Loucy (cell line): ENCODE data around the gene INPP5D.

Source experiments
- H2AFZ ChIP-seq: fragments of 200-600 bp; sonication (generic); 2 replicates; pipeline ENCODE4 v1.6.0; 2016; ENCODE audit warnings: antibody characterized with exemption, mild to moderate bottlenecking, low read length, moderate library complexity
- H3F3A ChIP-seq: fragments of 200-600 bp; 2 replicates; pipeline ENCODE4 v1.6.0; 2016; ENCODE audit warnings: antibody characterized with exemption, low read depth, mild to moderate bottlenecking
- H3K27me3 ChIP-seq: fragments of 200-600 bp; sonication (generic); 2 replicates; pipeline ENCODE4 v1.6.1; 2014; ENCODE audit warnings: low read length, mild to moderate bottlenecking; ENCODE audit not compliant: insufficient read depth, poor library complexity, severe bottlenecking
- H3K36me3 ChIP-seq: fragments of 200-600 bp; sonication (generic); 2 replicates; pipeline ENCODE4 v1.6.1; 2016; ENCODE audit warnings: low read length; ENCODE audit not compliant: insufficient read depth
- H3K4me1 ChIP-seq: fragments of 200-600 bp; sonication (generic); 2 replicates; pipeline ENCODE4 v1.5.1; 2014; ENCODE audit warnings: low read length, mild to moderate bottlenecking; ENCODE audit not compliant: insufficient read depth, poor library complexity, severe bottlenecking
- H3K4me2 ChIP-seq: fragments of 200-600 bp; sonication (generic); 2 replicates; pipeline ENCODE4 v1.6.0; 2014; ENCODE audit warnings: antibody characterized with exemption, low read length, low read depth, mild to moderate bottlenecking; ENCODE audit not compliant: poor library complexity, severe bottlenecking
- H3K4me3 ChIP-seq: fragments of 200-600 bp; sonication (generic); 2 replicates; pipeline ENCODE4 v1.5.1; 2014; ENCODE audit warnings: low read length, mild to moderate bottlenecking, mixed read lengths; ENCODE audit not compliant: poor library complexity, severe bottlenecking
- H3K79me2 ChIP-seq: fragments of 200-600 bp; sonication (generic); 2 replicates; pipeline ENCODE4 v1.6.1; 2014; ENCODE audit warnings: low read length; ENCODE audit not compliant: insufficient read depth
- H3K9ac ChIP-seq: fragments of 200-600 bp; sonication (generic); 2 replicates; pipeline ENCODE4 v1.6.0; 2014; ENCODE audit warnings: mild to moderate bottlenecking, low read depth, low read length, moderate library complexity; ENCODE audit not compliant: poor library complexity, severe bottlenecking
- H3K9me2 ChIP-seq: fragments of 200-600 bp; sonication (generic); replicated peaks from 2 replicates; pipeline ENCODE4 v1.6.1; 2016; ENCODE audit warnings: low read depth, low read length, mixed read lengths
- H3K9me3 ChIP-seq: fragments of 200-600 bp; sonication (generic); 2 replicates; pipeline ENCODE4 v1.6.1; 2014; ENCODE audit warnings: mild to moderate bottlenecking, antibody characterized with exemption, low read length, low read depth; ENCODE audit not compliant: insufficient read depth
- H4K20me1 ChIP-seq: fragments of 200-600 bp; sonication (generic); 2 replicates; pipeline ENCODE4 v1.6.0; 2014; ENCODE audit warnings: antibody characterized with exemption, low read length, mild to moderate bottlenecking; ENCODE audit not compliant: insufficient read depth, poor library complexity, severe bottlenecking
- CTCF ChIP-seq: fragments of 200-600 bp; sonication (generic); conservative IDR thresholded peaks from 2 replicates; pipeline ENCODE4 v1.5.1; 2014; ENCODE audit warnings: mild to moderate bottlenecking, antibody characterized with exemption, low read length
- EZH2phosphoT487 ChIP-seq: fragments of 200-600 bp; IDR thresholded peaks from 2 replicates; pipeline ENCODE4 v1.6.1; 2018; ENCODE audit warnings: antibody characterized with exemption, mild to moderate bottlenecking, moderate library complexity, borderline replicate concordance

Gene INPP5D

DNA sequence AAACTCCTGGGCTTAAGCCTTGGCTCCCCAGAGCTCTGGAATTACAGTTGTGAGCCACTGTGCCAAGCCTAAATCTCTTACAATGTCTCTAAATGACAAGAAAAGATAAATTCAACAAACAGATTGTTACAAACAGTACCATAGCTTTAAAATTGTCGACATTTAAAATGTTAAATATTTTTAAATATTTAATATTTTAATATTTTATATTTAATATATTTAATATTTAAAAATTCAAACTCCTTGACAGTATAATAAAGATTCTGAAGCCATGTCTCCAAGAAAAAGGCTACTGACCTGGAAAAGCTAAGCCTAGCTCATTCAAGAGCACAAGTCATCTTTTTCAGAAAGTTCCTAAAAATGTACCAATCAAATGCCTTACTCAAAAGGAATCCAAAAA, 75.3 kb downstream of the INPP5D start:
- Histone ChIP-seq H3K79me2 (no peaks in the 10 kb centered on the region), H3K36me3 (peaks cover 78% of the 10 kb centered on the region)
- no peak for TF ChIP-seq EZH2phosphoT487
- no peak for TF ChIP-seq CTCF

GRCh38 chr2:233137040-233137439, 76.9 kb downstream of the INPP5D start:
- H3K4me1 ChIP-seq: no peaks in the 10 kb centered on the region
- no peaks in the 10 kb centered on the region for H3K9me2 ChIP-seq
- no peak overlapping the region for H3K9ac ChIP-seq
- H3K36me3 ChIP-seq: peaks cover 75% of the 10 kb centered on the region
- H3F3A ChIP-seq: no peaks in the 10 kb centered on the region
- H3K79me2 ChIP-seq: no peaks in the 10 kb centered on the region
- H3K9me3 ChIP-seq: no peaks in the 10 kb centered on the region
- H3K27me3 ChIP-seq: no peaks in the 10 kb centered on the region
- no peak overlapping the region for H2AFZ ChIP-seq
- no peaks in the 10 kb centered on the region for H4K20me1 ChIP-seq
- no peak overlapping the region for H3K4me2 ChIP-seq
- H3K4me3 ChIP-seq: no peak overlapping the region
- TF ChIP-seq CTCF (no peak), EZH2phosphoT487 (no peak)

More for the DNA sequence above, 75.3 kb downstream of the INPP5D start:
- no peaks in the 10 kb centered on the region for H4K20me1 ChIP-seq
- H3K4me1 ChIP-seq: no peaks in the 10 kb centered on the region
- no peak overlapping the region for H3K9ac ChIP-seq
- no peaks in the 10 kb centered on the region for H3F3A ChIP-seq
- no peaks in the 10 kb centered on the region for H3K9me2 ChIP-seq
- H3K9me3 ChIP-seq: no peaks in the 10 kb centered on the region
- H3K27me3 ChIP-seq: no peaks in the 10 kb centered on the region
- no peak overlapping the region for H2AFZ ChIP-seq
- no peak overlapping the region for H3K4me2 ChIP-seq
- H3K4me3 ChIP-seq: no peak overlapping the region

GRCh38 chr2:233140077-233140585, 80.0 kb downstream of the INPP5D start:
- H3K9me2 ChIP-seq: no peaks in the 10 kb centered on the region
- H3K9ac ChIP-seq: no peak overlapping the region
- no peak overlapping the region for H2AFZ ChIP-seq
- no peaks in the 10 kb centered on the region for H4K20me1 ChIP-seq
- H3K36me3 ChIP-seq: peaks cover 74% of the 10 kb centered on the region
- no peaks in the 10 kb centered on the region for H3K27me3 ChIP-seq
- no peak for TF ChIP-seq CTCF
- no peak for TF ChIP-seq EZH2phosphoT487
- H3F3A ChIP-seq: no peaks in the 10 kb centered on the region
- no peaks in the 10 kb centered on the region for H3K79me2 ChIP-seq
- H3K4me1 ChIP-seq: no peaks in the 10 kb centered on the region
- H3K9me3 ChIP-seq: no peaks in the 10 kb centered on the region
- H3K4me3 ChIP-seq: no peak overlapping the region
- no peak overlapping the region for H3K4me2 ChIP-seq
